Nasal cavity respiratory epithelium epithelial cell of viscerocranial mucosa (primary cell): ENCODE data around the gene DKK3. TPM values are rescaled to one million over a fixed set of nuclear protein-coding genes. Genes with fewer than 3 reads are reported as not detected.

ENCODE experiments used
- total RNA-seq: library from RNA; depleted of rRNA; stranded (reverse); fragments of >200 nt; gene quantifications from 2 replicates; pipeline ENCODE4 v1.2.3, GENCODE V29; 2014

Gene DKK3
- total RNA-seq = 85.4 and 410 TPM in 2 replicates

DNA sequence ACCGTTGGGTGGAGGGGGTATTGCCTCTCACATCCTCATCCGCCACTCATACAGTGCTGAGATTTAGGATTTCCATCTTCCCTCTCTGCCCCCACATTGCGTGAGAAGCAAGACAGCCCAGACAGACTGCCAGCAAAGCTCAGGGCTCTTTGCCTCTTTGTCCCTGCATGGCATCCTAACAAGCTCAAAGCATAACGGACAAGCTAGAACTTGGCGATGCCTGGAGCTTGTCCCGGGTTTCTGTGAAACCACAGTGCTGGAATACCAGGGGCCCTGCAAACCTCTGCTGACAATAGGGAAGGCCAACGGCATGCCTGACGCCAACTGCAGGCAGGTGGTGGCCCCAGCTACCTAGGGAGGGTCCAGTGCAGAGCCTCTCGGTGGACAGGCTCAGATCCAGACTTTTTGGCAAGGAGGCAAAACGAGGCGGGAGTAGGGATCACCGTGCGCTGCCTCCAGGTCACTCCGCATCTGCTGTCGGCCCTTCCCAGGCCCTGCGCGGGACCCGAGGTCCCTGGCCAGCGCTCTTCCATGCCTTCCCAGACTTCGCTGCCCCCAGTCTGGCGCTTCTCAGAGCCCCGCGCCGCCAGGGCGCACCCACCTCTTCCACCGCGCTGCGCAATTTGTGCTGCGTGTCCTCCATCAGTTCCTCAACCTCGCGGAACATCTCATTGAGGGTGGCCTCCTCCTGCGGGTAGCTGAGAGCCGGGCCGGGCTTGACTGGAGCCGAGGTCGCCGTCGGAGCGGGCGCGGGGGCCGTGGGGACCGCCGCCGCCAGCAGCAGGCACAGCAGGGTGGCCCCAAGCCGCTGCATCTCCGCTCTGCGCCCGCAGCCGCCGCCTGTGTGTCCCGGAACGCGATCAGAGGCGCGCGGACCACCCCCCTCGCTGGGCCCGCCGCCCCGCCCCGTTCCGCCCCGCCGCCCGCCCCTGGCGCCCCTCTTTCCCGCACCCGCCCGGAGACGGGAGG, at the start of gene DKK3:
DKK3 (minus strand) TSS at position 858 of the 969 bp plus-strand sequence; CDS start at position 814, 44 bp downstream.

Other genes starting within 250 kb of the DKK3 start
- gene USP47, start 166.7 kb downstream of the DKK3 start, total RNA-seq = 76.6 and 85.2 TPM in 2 replicates
- 137 and 164 TPM in 2 replicates for gene MICAL2, start 102.0 kb upstream of the DKK3 start, total RNA-seq